VCaP (cell line): ENCODE measurements around the gene TOB1.
"Not testable (repeated sequence)": the region's sequence is repeated elsewhere in the genome, so short reads cannot be mapped to it uniquely, and the experiment has no call there.

ENCODE experiments used
- H3K27ac ChIP-seq: fragments of 450-650 bp; 2 replicates; pipeline ENCODE4 v1.5.1; 2017
- CTCF ChIP-seq: fragments of 450-650 bp; conservative IDR thresholded peaks from 2 replicates; pipeline ENCODE4 v1.5.1; 2017; ENCODE audit warnings: mild to moderate bottlenecking, moderate library complexity

TOB1 gene

GRCh38 chr17:50902372-50903353 is 36.5 kb upstream of the TOB1 start:
- peak overlapping the region; percentile 99 for H3K27ac ChIP-seq

GRCh38 chr17:50900383-50900892 is 34.3 kb upstream of the TOB1 start:
- no peak for TF ChIP-seq CTCF
- no peak overlapping the region for H3K27ac ChIP-seq

More at GRCh38 chr17:50902372-50903353, 36.5 kb upstream of the TOB1 start:
- TF ChIP-seq CTCF = no peak

- H3K27ac ChIP-seq = no peak overlapping the region
- no peak for TF ChIP-seq CTCF
These were observed 33.6 kb upstream of the TOB1 start for GRCh38 chr17:50899559-50900319.

- TF ChIP-seq CTCF = no peak
- no peak overlapping the region for H3K27ac ChIP-seq
These were observed 32.9 kb upstream of the TOB1 start for GRCh38 chr17:50899005-50899460.

GRCh38 chr17:50898369-50899004 is 32.3 kb upstream of the TOB1 start:
- no peak overlapping the region for H3K27ac ChIP-seq
- TF ChIP-seq CTCF = no peak

- H3K27ac ChIP-seq = not testable (repeated sequence)
These were observed 28.4 kb upstream of the TOB1 start for GRCh38 chr17:50894513-50894912.

- H3K27ac ChIP-seq = no peak overlapping the region
- no peak for TF ChIP-seq CTCF
These were observed 27.2 kb upstream of the TOB1 start for GRCh38 chr17:50893183-50893993.
